Endothelial cell of umbilical vein (primary cell): Measurements from ENCODE around the gene OSGIN1. TPM values are rescaled to one million over a fixed set of nuclear protein-coding genes. Genes with fewer than 3 reads are reported as not detected.

ENCODE experiments used
- BruUV-seq: library from RNA; stranded (reverse); fragments of 400-500 nt; replicated peaks from 2 replicates; lab custom pipeline; 2021; lab: Mats Ljungman, UMichigan
- CTCF ChIA-PET: fragments of 300-600, 350-600 bp; sonication (Branson Sonifier 250); formaldehyde crosslinking; loops from one replicate; lab custom pipeline; 2021; ENCODE audit warnings: antibody characterized with exemption, inconsistent platforms; lab: Charles Lee
- POLR2A ChIA-PET: fragments of 300-600, 350-600 bp; sonication (Branson Sonifier 250); formaldehyde crosslinking; loops from one replicate; lab custom pipeline; 2021; ENCODE audit warnings: antibody characterized with exemption, inconsistent platforms; lab: Charles Lee
- DNase-seq: peaks from one replicate; pipeline ENCODE4 v3.0.0-alpha.2; 2011; ENCODE audit warnings: low read depth, low spot score
- FAIRE-seq: peaks from 2 replicates; lab custom pipeline; 2011; peaks lifted over from hg19 to GRCh38; lab: Jason Lieb, UNC
- H2AFZ ChIP-seq: 2 replicates; pipeline ENCODE4 v1.6.0; 2012; ENCODE audit warnings: low read depth, low read length, control low read depth, inconsistent platforms
- H3K27ac ChIP-seq: 2 replicates; pipeline ENCODE4 v1.5.1; 2011; ENCODE audit warnings: low read depth, mild to moderate bottlenecking, control low read depth, low read length, moderate library complexity; ENCODE audit not compliant: insufficient read depth
- H3K27me3 ChIP-seq, 2 experiments: 2 replicates each; pipeline versions ENCODE4 v1.6.0 to v1.6.1; 2011; ENCODE audit warnings: low read length in 2 of 2, mixed read lengths in 1 of 2; ENCODE audit not compliant: control insufficient read depth in 2 of 2, insufficient read depth in 2 of 2
- H3K36me3 ChIP-seq, 2 experiments: 2 replicates in 1 of 2; 3 replicates in 1 of 2; pipeline ENCODE4 v1.5.1; 2011; ENCODE audit warnings: low read length in 2 of 2, mild to moderate bottlenecking in 1 of 2, moderate library complexity in 1 of 2; ENCODE audit not compliant: control insufficient read depth in 2 of 2, insufficient read depth in 2 of 2; ENCODE audit errors: extremely low read depth in 1 of 2
- H3K4me1 ChIP-seq: 3 replicates; pipeline ENCODE4 v1.5.1; 2011; ENCODE audit warnings: mild to moderate bottlenecking, low read length; ENCODE audit not compliant: control insufficient read depth, insufficient read depth; ENCODE audit errors: extremely low read depth
- H3K4me2 ChIP-seq: 2 replicates; pipeline ENCODE4 v1.6.1; 2011; ENCODE audit warnings: low read length, control low read depth, mixed read lengths; ENCODE audit not compliant: insufficient read depth
- H3K4me3 ChIP-seq, 3 experiments: fragments of 200-600 bp in 1 of 3; sonication (generic), shearing (Covaris generic) in 1 of 3; replicated peaks in 1 of 3; 2 replicates each; pipeline ENCODE4 v1.5.1; 2011 to 2016; ENCODE audit warnings: control low read depth in 3 of 3, low read length in 3 of 3, mild to moderate bottlenecking in 2 of 3, inconsistent platforms in 1 of 3, low read depth in 1 of 3, moderate library complexity in 1 of 3; ENCODE audit not compliant: insufficient read depth in 1 of 3
- H3K79me2 ChIP-seq: 2 replicates; pipeline ENCODE4 v1.6.0; 2012; ENCODE audit warnings: low read length, inconsistent platforms; ENCODE audit not compliant: control insufficient read depth, insufficient read depth
- H3K9ac ChIP-seq: replicated peaks from 2 replicates; pipeline ENCODE3; 2011; ENCODE audit warnings: low read length, control low read depth; ENCODE audit not compliant: insufficient read depth; ENCODE audit errors: extremely low read depth
- H3K9me1 ChIP-seq: replicated peaks from 3 replicates; pipeline ENCODE4 v1.6.0; 2011; ENCODE audit warnings: mild to moderate bottlenecking, low read length; ENCODE audit not compliant: control insufficient read depth, insufficient read depth; ENCODE audit errors: extremely low read depth
- H3K9me3 ChIP-seq: replicated peaks from 2 replicates; pipeline ENCODE4 v1.5.1; 2012; ENCODE audit warnings: low read length, inconsistent platforms; ENCODE audit not compliant: control insufficient read depth, insufficient read depth
- H4K20me1 ChIP-seq: replicated peaks from 2 replicates; pipeline ENCODE3; 2011; ENCODE audit warnings: mild to moderate bottlenecking, low read length; ENCODE audit not compliant: control insufficient read depth, insufficient read depth; ENCODE audit errors: extremely low read depth
- EZH2 ChIP-seq: IDR thresholded peaks from 2 replicates; pipeline ENCODE4 v1.6.1; 2012; ENCODE audit warnings: borderline replicate concordance, low read depth, mild to moderate bottlenecking, moderate library complexity, low read length, inconsistent platforms; ENCODE audit not compliant: severe bottlenecking
- FOS ChIP-seq: IDR thresholded peaks from 2 replicates; pipeline ENCODE4 v1.6.1; 2011; ENCODE audit warnings: mild to moderate bottlenecking, low read length, moderate library complexity, borderline replicate concordance; ENCODE audit not compliant: insufficient read depth
- GATA2 ChIP-seq: IDR thresholded peaks from 2 replicates; pipeline ENCODE4 v1.7.0; 2011; ENCODE audit warnings: low read depth, mild to moderate bottlenecking, moderate library complexity, mixed read lengths, low read length; ENCODE audit not compliant: insufficient read length, insufficient read depth
- JUN ChIP-seq: IDR thresholded peaks from 2 replicates; pipeline ENCODE4 v1.6.1; 2011; ENCODE audit warnings: borderline replicate concordance, low read depth; ENCODE audit not compliant: insufficient read length, insufficient read depth
- MYC ChIP-seq: IDR thresholded peaks from one replicate; pipeline ENCODE4 v1.6.1; 2011; ENCODE audit warnings: mild to moderate bottlenecking, low read depth, low read length
- POLR2A ChIP-seq: IDR thresholded peaks from 2 replicates; pipeline ENCODE4 v1.6.1; 2012; ENCODE audit warnings: low read depth, mild to moderate bottlenecking, control low read depth, low read length
- POLR2AphosphoS5 ChIP-seq: IDR thresholded peaks from 2 replicates; pipeline ENCODE4 v1.6.1; 2012; ENCODE audit warnings: low read depth, mild to moderate bottlenecking, control low read depth, low read length, moderate library complexity; ENCODE audit not compliant: insufficient read depth
- dilution Hi-C: fragments of 300-500 bp; cut with MboI; formaldehyde crosslinking; loops from one replicate; pipeline ENCODE4 v1.15.0; 2019; ENCODE audit warnings: low sequenced_read_pairs; ENCODE audit not compliant: extremely low pct_ligation_motif_present
- intact Hi-C: fragments of 100-400 bp; cut with micrococcal nuclease; formaldehyde crosslinking; loops from one replicate; pipeline ENCODE4 v1.10.0; 2022
- polyA plus RNA-seq, 4 experiments: library from polyadenylated mRNA; depleted of rRNA in 3 of 4; stranded (reverse) in 3 of 4; unstranded in 1 of 4; fragments of >200 nt; gene quantifications; 2 replicates each; pipeline versions ENCODE4 v1.2.1 to v1.2.3, GENCODE V29; 2011 to 2012; ENCODE audit warnings: missing spikeins in 1 of 4
- total RNA-seq: library from RNA; stranded (reverse); gene quantifications from 2 replicates; pipeline ENCODE4 v1.2.3, GENCODE V29; 2021
- TF ChIP-seq, protein P1 (sequence below): IDR thresholded peaks from 2 replicates; pipeline ENCODE4 v1.6.1; 2011; ENCODE audit not compliant: insufficient read depth, insufficient read length
- TF ChIP-seq, protein P2 (sequence below), 2 donors: IDR thresholded peaks; 1 replicate in 1 of 2; 2 replicates in 1 of 2; pipeline ENCODE4 v1.5.1; 2011; ENCODE audit warnings: low read length in 2 of 2, mild to moderate bottlenecking in 2 of 2, moderate library complexity in 2 of 2, control low read depth in 1 of 2, inconsistent platforms in 1 of 2, low read depth in 1 of 2; ENCODE audit not compliant: insufficient read depth in 1 of 2; ENCODE audit errors: extremely low read depth in 1 of 2

The OSGIN1 gene
- total and polyA plus RNA-seq, 2 donors (not counting 3 experiments of a cell fraction or from before 2014, with no cell fraction given), result 9.2 to 11.0 TPM

DNA sequence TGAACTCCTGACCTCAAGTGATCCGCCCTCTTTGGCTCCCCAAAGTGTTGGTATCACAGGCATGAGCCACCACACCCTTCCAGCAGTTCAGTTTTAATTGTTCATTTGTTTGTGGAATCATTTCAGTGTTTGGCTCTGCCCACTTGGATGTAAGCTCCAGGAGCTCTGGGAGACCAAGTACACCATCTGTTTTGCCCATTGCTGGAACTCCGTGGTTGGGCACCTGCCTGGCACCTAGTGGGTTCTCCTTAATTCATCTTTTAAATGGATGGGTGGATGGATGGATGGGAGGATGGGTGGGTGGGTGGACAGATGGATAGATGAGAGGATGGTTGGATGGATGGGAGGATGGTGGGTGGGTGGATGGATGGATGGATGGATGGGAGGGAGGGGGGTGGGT lies 14.1 kb downstream of the OSGIN1 start:
- no peaks in the 10 kb centered on the region for H3K79me2 ChIP-seq
- no peak overlapping the region for H3K4me3 ChIP-seq
- ChIA-PET POLR2A (no interaction called here), CTCF (interaction anchor here (0.7 to 1.2 kb wide), 3 partner anchors 10 to 220 kb away, joined by 3 to 6 read pairs (median 4); partner anchors contain the start of gene TAF1C)
- H4K20me1 ChIP-seq, result no peaks in the 10 kb centered on the region
- dilution Hi-C loops (no loop called here), intact Hi-C loops (loop anchor here (1.0 to 5.0 kb wide), 2 partner anchors 95 to 210 kb away; no protein-coding TSS in a partner anchor)
- H3K4me1 ChIP-seq, result no peaks in the 10 kb centered on the region
- H3K36me3 ChIP-seq, result no peaks in the 10 kb centered on the region
- DNase-seq (no peak), FAIRE-seq (no peak)
- TF ChIP-seq GATA2, result no peak
- no peak for TF ChIP-seq JUN
- no peak for TF ChIP-seq EZH2
- TF ChIP-seq POLR2A, result no peak
- TF ChIP-seq POLR2AphosphoS5, result no peak
- TF ChIP-seq, protein P1, sequence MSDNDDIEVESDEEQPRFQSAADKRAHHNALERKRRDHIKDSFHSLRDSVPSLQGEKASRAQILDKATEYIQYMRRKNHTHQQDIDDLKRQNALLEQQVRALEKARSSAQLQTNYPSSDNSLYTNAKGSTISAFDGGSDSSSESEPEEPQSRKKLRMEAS, result no peak
- TF ChIP-seq MYC, result no peak
- TF ChIP-seq FOS, result no peak
- TF ChIP-seq, protein P2, sequence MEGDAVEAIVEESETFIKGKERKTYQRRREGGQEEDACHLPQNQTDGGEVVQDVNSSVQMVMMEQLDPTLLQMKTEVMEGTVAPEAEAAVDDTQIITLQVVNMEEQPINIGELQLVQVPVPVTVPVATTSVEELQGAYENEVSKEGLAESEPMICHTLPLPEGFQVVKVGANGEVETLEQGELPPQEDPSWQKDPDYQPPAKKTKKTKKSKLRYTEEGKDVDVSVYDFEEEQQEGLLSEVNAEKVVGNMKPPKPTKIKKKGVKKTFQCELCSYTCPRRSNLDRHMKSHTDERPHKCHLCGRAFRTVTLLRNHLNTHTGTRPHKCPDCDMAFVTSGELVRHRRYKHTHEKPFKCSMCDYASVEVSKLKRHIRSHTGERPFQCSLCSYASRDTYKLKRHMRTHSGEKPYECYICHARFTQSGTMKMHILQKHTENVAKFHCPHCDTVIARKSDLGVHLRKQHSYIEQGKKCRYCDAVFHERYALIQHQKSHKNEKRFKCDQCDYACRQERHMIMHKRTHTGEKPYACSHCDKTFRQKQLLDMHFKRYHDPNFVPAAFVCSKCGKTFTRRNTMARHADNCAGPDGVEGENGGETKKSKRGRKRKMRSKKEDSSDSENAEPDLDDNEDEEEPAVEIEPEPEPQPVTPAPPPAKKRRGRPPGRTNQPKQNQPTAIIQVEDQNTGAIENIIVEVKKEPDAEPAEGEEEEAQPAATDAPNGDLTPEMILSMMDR (IDR thresholded peaks at IDR 0.05; ENCODE audit: extremely low read depth in 1 of 2, insufficient read depth in 1 of 2, low read depth in 1 of 2, low read length in 2 of 2), result no peak
- peaks cover 5 to 8% of the 10 kb centered on the region in 2 experiments for H3K27me3 ChIP-seq
- H3K9me1 ChIP-seq, result no peaks in the 10 kb centered on the region
- no peak overlapping the region for H2AFZ ChIP-seq
- H3K9me3 ChIP-seq, result no peaks in the 10 kb centered on the region
- H3K27ac ChIP-seq, result no peak overlapping the region
- no peak overlapping the region for H3K9ac ChIP-seq
- BruUV-seq, result no TSS peak
- no peak overlapping the region for H3K4me2 ChIP-seq
